ENCODE results near the gene ADGRB3.

DNA sequence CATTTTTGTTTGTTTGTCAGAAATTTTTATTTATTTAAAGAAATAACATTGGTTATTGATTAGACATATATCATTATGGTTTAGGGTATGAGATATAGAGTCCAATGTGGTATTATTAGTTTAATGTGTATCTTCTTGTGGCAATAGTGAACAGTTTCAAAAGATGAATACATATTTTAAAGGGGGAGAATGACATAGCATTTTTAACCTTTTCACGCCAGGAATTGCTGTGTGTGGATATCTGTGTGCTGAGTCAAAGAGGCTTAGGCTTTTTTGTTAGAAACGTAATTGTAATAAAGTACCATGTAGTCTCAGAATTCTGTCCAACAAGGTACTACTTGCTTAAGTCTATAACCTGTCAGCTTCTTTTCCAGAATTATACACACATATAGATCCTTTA lies 451.6 kb downstream of the ADGRB3 start:
- TF ChIP-seq, protein P1, sequence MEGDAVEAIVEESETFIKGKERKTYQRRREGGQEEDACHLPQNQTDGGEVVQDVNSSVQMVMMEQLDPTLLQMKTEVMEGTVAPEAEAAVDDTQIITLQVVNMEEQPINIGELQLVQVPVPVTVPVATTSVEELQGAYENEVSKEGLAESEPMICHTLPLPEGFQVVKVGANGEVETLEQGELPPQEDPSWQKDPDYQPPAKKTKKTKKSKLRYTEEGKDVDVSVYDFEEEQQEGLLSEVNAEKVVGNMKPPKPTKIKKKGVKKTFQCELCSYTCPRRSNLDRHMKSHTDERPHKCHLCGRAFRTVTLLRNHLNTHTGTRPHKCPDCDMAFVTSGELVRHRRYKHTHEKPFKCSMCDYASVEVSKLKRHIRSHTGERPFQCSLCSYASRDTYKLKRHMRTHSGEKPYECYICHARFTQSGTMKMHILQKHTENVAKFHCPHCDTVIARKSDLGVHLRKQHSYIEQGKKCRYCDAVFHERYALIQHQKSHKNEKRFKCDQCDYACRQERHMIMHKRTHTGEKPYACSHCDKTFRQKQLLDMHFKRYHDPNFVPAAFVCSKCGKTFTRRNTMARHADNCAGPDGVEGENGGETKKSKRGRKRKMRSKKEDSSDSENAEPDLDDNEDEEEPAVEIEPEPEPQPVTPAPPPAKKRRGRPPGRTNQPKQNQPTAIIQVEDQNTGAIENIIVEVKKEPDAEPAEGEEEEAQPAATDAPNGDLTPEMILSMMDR (IDR thresholded peaks at IDR 0.05), result no peak
- no peak for TF ChIP-seq POLR2AphosphoS5 (IDR thresholded peaks at IDR 0.05)

All from breast epithelium (tissue), 3 donors.